GM13977 (cell line): ENCODE results near the gene OSBPL9.
A peak's percentile ranks its signal among the peaks of the same experiment; 100 is the strongest.

ENCODE experiments used
- DNase-seq: peaks from one replicate; pipeline ENCODE4 v3.0.0; 2012; ENCODE audit warnings: low spot score
- in situ Hi-C: fragments of 300-500 bp; cut with MboI; formaldehyde crosslinking; loops from one replicate; pipeline ENCODE4 v1.12.0; 2022; ENCODE audit warnings: low sequenced_read_pairs, low pct_unique_long_range_greater_than_20kb, mixed read lengths, inconsistent platforms; ENCODE audit not compliant: unreplicated experiment
- TF ChIP-seq, protein P1 (sequence below): IDR thresholded peaks from 2 replicates; pipeline ENCODE4 v1.5.1; 2012; ENCODE audit warnings: mild to moderate bottlenecking, control low read depth; ENCODE audit not compliant: insufficient read depth; ENCODE audit errors: extremely low read depth, missing control alignments

OSBPL9 gene

DNA sequence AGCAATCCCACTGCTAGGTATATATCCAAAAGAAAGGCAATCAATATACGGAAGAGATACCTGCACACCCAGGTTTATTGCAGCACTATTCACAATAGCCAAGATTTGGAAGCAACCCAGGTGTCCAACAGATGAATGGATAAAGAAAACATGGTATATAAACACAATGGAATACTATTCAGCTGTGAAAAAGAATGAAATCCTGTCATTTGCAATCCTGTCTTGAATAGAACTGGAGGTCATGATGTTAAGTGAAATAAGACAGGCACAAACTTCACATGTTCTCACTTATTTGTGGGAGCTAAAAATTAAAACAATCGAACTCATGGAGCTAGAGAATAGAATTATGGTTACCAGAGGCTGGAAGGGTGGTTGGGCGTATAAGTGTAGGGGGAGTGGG, 101.0 kb downstream of the OSBPL9 start:
- in situ Hi-C loops: no loop called here
- DNase-seq: no peak
- TF ChIP-seq, protein P1, sequence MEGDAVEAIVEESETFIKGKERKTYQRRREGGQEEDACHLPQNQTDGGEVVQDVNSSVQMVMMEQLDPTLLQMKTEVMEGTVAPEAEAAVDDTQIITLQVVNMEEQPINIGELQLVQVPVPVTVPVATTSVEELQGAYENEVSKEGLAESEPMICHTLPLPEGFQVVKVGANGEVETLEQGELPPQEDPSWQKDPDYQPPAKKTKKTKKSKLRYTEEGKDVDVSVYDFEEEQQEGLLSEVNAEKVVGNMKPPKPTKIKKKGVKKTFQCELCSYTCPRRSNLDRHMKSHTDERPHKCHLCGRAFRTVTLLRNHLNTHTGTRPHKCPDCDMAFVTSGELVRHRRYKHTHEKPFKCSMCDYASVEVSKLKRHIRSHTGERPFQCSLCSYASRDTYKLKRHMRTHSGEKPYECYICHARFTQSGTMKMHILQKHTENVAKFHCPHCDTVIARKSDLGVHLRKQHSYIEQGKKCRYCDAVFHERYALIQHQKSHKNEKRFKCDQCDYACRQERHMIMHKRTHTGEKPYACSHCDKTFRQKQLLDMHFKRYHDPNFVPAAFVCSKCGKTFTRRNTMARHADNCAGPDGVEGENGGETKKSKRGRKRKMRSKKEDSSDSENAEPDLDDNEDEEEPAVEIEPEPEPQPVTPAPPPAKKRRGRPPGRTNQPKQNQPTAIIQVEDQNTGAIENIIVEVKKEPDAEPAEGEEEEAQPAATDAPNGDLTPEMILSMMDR: no peak

DNA sequence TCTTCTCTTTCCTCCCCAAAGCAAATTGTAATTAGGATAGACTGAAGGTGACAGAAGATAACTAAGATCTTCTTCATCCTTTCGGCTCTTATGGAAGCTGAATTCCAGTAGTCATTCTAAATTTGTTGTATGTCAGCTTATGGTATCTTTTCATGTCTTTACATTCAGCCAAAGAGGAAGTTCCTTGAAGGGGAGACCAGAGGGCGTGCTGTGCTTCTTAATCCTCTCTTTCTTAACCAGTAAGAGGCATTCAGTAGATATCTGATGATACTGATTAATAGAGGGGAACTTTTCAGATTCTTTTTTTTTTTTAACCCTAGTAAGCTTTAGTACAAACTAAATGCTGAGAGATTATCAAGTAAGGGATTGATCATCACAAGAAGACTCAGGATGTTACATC, 102.3 kb downstream of the OSBPL9 start:
- in situ Hi-C loops: no loop called here
- TF ChIP-seq, protein P1: no peak
- DNase-seq: no peak

- in situ Hi-C loops: no loop called here
- TF ChIP-seq, protein P1: no peak
- DNase-seq: no peak
Measured at GRCh38 chr1:51724797-51725196, 107.9 kb downstream of the OSBPL9 start.

- in situ Hi-C loops: no loop called here
Measured at GRCh38 chr1:51726051-51726450, 109.2 kb downstream of the OSBPL9 start.

DNA sequence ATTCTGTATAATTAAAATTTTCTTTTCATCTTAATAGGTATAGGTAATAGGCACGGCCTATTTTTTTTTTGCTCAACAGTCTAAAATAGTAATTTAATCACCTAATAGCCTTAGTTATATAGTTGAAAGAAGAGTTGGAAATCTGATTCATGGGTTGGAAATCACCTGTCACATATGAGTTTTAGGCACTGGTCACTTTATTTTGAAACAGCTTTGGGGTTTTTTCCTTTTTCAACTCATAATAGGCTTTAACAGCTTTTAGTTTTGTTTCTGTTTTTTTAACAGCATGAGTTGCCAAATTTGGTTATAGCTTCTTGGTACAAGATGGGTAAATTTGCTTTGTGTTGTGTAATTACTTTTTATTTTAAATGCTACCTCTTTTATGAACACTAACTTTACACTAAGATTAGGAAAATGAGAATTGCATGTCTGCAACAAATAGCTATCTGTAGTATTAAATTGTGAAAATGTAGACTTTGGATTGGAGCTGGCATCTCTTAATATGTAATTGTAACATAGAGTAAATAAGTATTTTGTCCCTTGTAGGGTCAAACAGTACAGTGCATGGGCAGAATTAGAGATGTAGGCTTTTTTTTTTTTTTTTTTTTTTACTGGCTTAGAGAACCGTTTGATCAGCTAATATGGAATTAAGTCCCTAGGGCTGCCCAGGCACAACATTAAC, 109.8 kb downstream of the OSBPL9 start:
- DNase-seq: peak; percentile 54
- in situ Hi-C loops: no loop called here

More at GRCh38 chr1:51726051-51726450, 109.2 kb downstream of the OSBPL9 start:
- no peak for DNase-seq
- TF ChIP-seq, protein P1: no peak

GRCh38 chr1:51727366-51727765, 110.5 kb downstream of the OSBPL9 start:
- in situ Hi-C loops: no loop called here
- no peak for DNase-seq
- TF ChIP-seq, protein P1: no peak

More for the DNA sequence above, 109.8 kb downstream of the OSBPL9 start:
- TF ChIP-seq, protein P1: no peak
